HUES48 (cell line): ENCODE data around the gene CLDN25.
A peak's percentile ranks its signal among the peaks of the same experiment; 100 is the strongest.
"Not testable (repeated sequence)": the region's sequence is repeated elsewhere in the genome, so short reads cannot be mapped to it uniquely, and the experiment has no call there.

Experiments
- H3K27ac ChIP-seq: one replicate; pipeline ENCODE4 v1.7.0; 2013; ENCODE audit warnings: low read depth, low read length, inconsistent platforms
- H3K27me3 ChIP-seq: 2 replicates; pipeline ENCODE4 v1.6.1; 2013; ENCODE audit warnings: mild to moderate bottlenecking, low read length; ENCODE audit not compliant: control insufficient read depth, insufficient read depth
- H3K36me3 ChIP-seq: 2 replicates; pipeline ENCODE4 v1.6.1; 2013; ENCODE audit warnings: low read length; ENCODE audit not compliant: control insufficient read depth, insufficient read depth
- H3K4me1 ChIP-seq: 2 replicates; pipeline ENCODE4 v1.6.1; 2013; ENCODE audit warnings: mild to moderate bottlenecking, low read length; ENCODE audit not compliant: control insufficient read depth, insufficient read depth
- H3K4me3 ChIP-seq: 2 replicates; pipeline ENCODE4 v1.5.1; 2013; ENCODE audit warnings: mild to moderate bottlenecking, low read depth, low read length
- H3K9ac ChIP-seq: 2 replicates; pipeline ENCODE4 v1.6.1; 2013; ENCODE audit warnings: mild to moderate bottlenecking, low read depth, low read length, moderate library complexity
- H3K9me3 ChIP-seq: 2 replicates; pipeline ENCODE4 v1.6.1; 2013; ENCODE audit warnings: low read length; ENCODE audit not compliant: control insufficient read depth, insufficient read depth

Gene CLDN25

DNA sequence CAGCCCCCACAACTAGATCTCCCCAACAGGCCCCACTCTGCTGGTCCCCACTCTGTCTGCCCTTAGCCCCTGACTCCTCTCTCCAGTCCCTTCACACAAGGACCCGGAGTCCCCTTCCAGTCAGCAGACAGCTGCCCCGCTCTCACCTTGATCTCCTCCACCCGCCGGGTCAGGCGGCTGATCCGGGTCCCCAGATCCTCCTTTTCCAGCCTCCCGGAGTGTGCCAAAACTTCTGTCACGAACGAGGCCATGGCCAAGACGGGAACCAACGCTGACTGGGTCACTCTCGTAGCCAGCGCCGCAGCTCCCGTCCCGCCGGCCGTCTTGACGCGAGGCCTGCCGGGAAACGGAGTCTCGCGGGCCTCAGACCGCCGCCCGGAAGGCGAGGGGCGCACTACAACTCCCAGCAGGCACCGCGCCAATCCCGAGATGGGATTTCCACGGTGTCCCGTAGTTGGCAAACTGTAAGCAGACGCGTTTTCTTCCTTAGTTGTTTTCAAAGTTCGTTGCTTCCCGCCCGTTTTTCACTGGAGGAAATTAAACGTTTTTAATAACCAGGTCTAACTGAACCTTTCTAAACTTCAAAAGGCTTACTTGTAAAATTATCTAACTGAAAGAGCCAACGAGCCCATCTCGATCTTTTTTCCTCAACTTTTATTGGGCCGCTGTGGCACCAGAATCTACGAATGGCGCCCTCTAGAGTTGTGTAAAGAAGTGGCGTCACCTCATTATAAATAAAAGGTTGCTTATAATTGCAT, 6.0 kb upstream of the CLDN25 start, which contains the start of gene ZW10:
Gene ZW10 (minus strand): TSS at position 277 of the 758 bp plus-strand sequence. CDS start 26 bp downstream, at position 251.
- H3K27ac ChIP-seq: peak within 1 kb of the TSS; percentile 33
- peak within 1 kb of the TSS; percentile 78 for H3K9ac ChIP-seq
- H3K36me3 ChIP-seq: peaks cover 17% of the 10 kb centered on the region
- H3K27me3 ChIP-seq: 0 out of 2 replicates have a peak, but pooled peaks cover 3% of the 10 kb centered on the region
- H3K4me1 ChIP-seq: no peaks in the 10 kb centered on the region
- peak within 1 kb of the TSS; percentile 83 for H3K4me3 ChIP-seq
- H3K9me3 ChIP-seq: no peaks in the 10 kb centered on the region

DNA sequence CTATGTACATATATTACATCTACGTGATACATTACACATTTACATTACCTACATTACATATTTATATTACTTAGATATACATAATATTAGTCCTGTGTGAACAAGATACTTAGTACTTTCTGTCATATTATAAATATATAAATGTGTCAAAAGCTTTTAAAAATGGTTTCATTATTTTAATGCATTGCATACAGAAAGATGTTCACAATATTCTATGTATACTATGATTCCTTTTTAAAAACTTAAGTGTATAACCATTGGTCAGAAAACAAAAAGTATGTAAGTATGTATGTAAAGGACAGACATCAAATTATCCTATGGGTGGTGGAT, 5.5 kb upstream of the CLDN25 start:
- Histone ChIP-seq H3K9ac (no peak overlapping the region), H3K9me3 (no peaks in the 10 kb centered on the region), H3K4me3 (peak overlapping the region; percentile 83), H3K27me3 (0 out of 2 replicates have a peak, but pooled peaks cover 3% of the 10 kb centered on the region), H3K4me1 (no peaks in the 10 kb centered on the region), H3K27ac (no peak overlapping the region), H3K36me3 (peaks cover 12% of the 10 kb centered on the region)

DNA sequence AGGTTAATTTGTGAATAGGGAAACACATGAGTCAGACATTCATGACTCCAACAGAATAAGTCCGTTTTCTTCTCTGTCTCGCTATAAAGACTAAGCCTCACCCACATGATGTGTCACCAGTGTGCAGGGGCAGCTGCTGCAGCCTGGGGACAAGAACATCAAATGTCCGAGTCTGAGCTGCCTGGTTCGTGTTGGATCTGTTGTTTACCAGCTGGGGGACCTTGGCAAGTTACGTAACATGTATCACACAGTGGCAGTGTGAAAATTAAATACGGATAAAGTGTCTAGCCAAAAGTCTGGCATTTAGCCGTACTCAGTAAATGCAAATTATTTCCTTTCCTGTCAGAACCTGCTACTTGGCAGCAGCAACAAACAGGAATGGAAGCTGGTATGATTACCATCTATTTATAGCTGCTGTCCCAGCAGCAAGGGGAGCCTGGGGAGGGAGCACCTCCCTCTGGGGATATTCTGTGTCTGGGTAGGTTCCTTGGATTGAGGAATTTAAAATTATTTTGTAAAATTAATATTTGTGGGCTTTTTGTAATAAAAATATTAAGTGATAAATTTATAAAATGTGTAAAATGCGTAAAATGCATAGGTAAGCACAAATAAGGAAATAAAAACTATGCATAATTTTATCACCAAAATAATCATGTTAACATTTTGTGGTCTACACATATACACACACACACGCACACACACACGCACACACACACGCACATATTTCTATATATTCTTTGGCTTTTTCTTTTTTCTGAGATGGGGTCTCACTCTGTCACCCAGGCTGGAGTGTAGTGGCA, 1.3 kb upstream of the CLDN25 start:
- H3K9ac ChIP-seq: no peak overlapping the region
- H3K27me3 ChIP-seq: 0 out of 2 replicates have a peak, but pooled peaks cover 3% of the 10 kb centered on the region
- no peak overlapping the region for H3K4me3 ChIP-seq
- H3K27ac ChIP-seq: no peak overlapping the region
- H3K4me1 ChIP-seq: no peaks in the 10 kb centered on the region
- H3K9me3 ChIP-seq: no peaks in the 10 kb centered on the region
- no peaks in the 10 kb centered on the region for H3K36me3 ChIP-seq

DNA sequence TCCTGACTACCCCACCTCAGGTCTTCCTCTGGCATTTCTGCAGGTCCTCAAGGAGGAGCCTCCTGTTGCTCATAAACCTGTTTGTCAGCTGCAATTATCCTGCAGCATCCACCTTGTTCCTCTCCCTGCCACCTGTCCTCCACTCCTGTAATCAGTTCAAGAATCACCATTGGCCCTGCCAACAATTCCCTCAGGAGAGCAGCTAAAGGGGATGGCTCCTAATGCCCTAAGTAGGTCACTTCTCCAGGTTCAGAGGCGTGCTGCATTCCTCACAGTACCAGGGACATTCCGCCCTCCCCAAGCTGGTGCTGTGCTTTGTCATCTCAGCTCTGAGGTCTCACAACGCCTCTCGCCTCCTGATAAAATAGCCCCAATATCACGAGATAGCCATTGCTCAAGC, 2.1 kb downstream of the CLDN25 start:
- Histone ChIP-seq H3K27me3 (no peaks in the 10 kb centered on the region), H3K9me3 (no peaks in the 10 kb centered on the region), H3K36me3 (no peaks in the 10 kb centered on the region), H3K27ac (no peak overlapping the region), H3K4me3 (no peak overlapping the region), H3K4me1 (no peaks in the 10 kb centered on the region), H3K9ac (no peak overlapping the region)

DNA sequence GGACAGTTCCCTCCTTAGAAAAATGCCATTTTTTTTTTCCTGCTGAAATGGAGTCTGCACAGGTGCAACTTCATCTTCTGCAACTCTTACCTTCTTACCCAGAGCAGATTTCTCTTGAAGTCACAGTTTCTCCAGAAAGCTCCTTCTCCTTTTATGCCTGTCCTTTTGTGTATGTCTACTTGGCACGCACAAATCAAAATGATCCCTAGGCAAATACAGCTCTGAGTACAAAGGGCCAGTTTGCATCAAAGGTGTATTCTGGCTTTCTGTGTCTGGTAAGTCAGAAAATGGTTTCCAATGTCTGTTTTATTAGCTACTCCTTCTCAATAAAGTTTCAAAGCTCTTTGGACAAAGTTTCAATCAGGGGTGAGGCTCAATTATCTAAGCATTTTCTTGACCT, 2.5 kb downstream of the CLDN25 start:
- Histone ChIP-seq H3K27ac (no peak overlapping the region), H3K4me3 (no peak overlapping the region), H3K9ac (no peak overlapping the region), H3K36me3 (no peaks in the 10 kb centered on the region), H3K27me3 (no peaks in the 10 kb centered on the region), H3K4me1 (no peaks in the 10 kb centered on the region), H3K9me3 (no peaks in the 10 kb centered on the region)

DNA sequence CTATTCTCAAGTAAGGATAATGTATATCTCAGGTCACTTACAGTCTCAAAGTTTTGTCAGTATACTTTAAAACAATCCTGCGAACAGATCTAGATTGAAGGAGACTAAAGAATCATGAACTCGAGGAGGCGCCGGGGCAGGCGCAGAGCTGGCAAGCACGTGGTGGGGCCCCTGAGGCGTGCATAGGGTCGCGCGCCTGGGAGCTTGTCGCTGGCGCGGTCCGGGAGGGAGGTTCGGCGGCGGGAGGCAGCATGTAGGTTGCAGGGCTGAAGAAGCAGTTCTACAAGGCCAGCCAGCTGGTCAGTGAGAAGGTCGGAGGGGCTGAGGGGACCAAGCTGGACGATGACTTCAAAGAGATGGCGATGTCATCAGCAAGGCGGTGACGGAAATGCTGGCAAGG, 9.4 kb downstream of the CLDN25 start:
- not testable (repeated sequence) for H3K27ac ChIP-seq, H3K36me3 ChIP-seq, H3K9ac ChIP-seq, H3K4me1 ChIP-seq, H3K9me3 ChIP-seq, H3K27me3 ChIP-seq, H3K4me3 ChIP-seq

DNA sequence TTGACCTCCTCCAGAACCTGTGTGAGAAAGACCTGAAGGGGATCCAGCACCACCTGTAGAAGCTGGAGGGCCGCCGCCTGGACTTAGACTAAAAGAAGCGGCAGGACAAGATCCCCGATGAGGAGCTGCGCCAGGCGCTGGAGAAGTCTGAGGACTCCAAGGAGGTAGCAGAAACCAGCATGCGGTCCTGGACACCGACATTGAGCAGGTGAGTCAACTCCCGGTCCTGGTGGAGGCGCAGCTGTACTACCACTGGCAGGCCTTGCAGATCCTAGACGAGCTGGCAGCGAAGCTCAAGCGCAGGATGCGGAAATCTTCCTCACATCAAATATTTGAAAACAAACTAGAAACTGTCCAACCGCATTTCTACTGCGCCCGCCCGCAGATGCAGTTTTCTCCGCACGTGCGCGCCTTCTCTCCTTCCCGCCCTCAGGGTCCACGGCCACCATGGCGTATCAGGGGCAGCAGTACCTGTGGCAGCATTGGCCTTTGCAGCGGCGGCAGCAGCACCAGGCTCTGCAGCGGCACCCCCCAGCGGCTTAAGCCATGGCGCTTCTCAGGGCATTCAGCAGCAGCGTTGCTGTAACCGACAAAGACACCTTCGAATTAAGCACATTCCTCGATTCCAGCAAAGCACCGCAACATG, 10.2 kb downstream of the CLDN25 start:
- Histone ChIP-seq H3K27ac (no peak overlapping the region), H3K4me1 (no peaks in the 10 kb centered on the region), H3K9me3 (no peaks in the 10 kb centered on the region), H3K27me3 (no peaks in the 10 kb centered on the region), H3K9ac (no peak overlapping the region), H3K4me3 (no peak overlapping the region), H3K36me3 (no peaks in the 10 kb centered on the region)

DNA sequence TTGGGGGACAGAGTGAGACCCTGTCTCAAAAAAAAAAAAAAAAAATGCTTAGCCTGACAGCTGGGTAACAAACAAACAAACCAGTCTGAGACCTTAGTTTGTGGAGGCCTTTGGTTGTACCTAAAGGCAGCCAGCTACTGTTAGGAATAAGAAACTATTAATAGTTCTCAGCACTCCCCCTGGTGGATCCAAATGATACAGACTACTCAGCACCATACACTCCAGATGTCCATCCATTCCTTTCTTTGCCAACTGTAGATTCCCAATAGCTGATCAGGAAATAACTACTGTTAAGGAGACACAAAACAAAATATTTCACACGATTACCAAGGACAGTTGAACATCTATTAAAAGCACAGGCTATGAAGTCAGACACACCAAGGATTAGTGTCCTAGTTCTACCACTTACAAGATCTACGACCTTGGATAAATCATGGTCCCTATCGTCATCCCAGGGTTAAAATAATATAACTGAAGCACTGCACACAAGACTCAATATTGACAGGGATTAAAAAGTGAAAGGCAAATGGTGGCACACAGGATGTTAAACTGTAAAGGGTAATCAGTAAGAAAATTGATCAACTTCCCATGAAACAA, 17.2 kb downstream of the CLDN25 start:
- Histone ChIP-seq H3K9me3 (no peaks in the 10 kb centered on the region), H3K4me3 (no peak overlapping the region), H3K27me3 (no peaks in the 10 kb centered on the region), H3K27ac (no peak overlapping the region), H3K9ac (no peak overlapping the region), H3K4me1 (no peaks in the 10 kb centered on the region), H3K36me3 (peaks cover 48% of the 10 kb centered on the region)

DNA sequence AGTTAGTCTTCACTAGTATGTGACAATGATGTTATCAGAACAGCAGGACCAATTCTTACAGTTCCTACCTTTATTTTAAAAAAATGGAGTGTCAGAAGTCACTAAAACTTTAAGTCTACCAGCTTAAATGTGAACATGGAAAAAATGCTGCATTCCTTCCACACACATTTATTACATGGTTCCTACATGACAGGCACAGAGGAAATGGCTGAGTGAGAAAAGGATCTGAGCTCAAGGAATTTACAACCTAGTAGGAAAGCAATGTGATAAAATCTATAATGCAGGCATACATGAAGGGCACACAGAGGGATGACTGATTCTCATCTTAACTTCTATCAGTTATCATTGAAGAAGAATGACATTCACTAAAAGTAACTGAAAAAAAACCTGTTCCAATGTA, 23.0 kb downstream of the CLDN25 start:
- H3K4me3 ChIP-seq: no peak overlapping the region
- H3K27ac ChIP-seq: no peak overlapping the region
- no peaks in the 10 kb centered on the region for H3K9me3 ChIP-seq
- no peak overlapping the region for H3K9ac ChIP-seq
- H3K36me3 ChIP-seq: peaks cover 95% of the 10 kb centered on the region
- H3K4me1 ChIP-seq: no peaks in the 10 kb centered on the region
- no peaks in the 10 kb centered on the region for H3K27me3 ChIP-seq

DNA sequence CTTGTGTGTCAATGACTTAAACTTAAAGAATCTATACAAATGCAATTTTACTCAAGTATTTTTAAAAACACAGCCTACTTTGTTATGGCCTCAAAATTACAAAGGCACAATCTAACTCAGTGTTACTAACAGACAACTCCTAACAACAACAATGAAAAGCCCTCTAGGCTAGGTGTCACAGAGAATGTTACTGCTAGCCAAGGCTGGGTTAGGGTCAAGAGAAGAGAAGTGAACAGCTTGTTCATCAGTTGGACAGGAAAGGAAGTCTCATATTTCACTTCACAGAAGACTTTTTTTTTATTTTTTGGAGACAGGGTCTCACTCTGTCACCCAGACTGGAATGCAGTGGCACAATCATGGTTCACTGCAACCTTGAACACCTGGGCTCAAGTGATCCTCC, 26.0 kb downstream of the CLDN25 start:
- Histone ChIP-seq H3K27ac (no peak overlapping the region), H3K9me3 (no peaks in the 10 kb centered on the region), H3K36me3 (peaks cover 97% of the 10 kb centered on the region), H3K27me3 (no peaks in the 10 kb centered on the region), H3K9ac (no peak overlapping the region), H3K4me1 (no peaks in the 10 kb centered on the region), H3K4me3 (no peak overlapping the region)
